Temporal lobe (tissue), 2 donors: ENCODE data around the gene MRPL57. TPM values are rescaled to one million over a fixed set of nuclear protein-coding genes. Genes with fewer than 3 reads are reported as not detected.

ENCODE experiments used
- small RNA-seq: library from RNA; depleted of rRNA; stranded (forward); fragments of <200 nt; gene quantifications from one replicate; pipeline ENCODE3, GENCODE V24; 2014; ENCODE audit warnings: low replicate concordance
- total RNA-seq: library from RNA; depleted of rRNA; stranded (reverse); fragments of >200 nt; gene quantifications from one replicate; pipeline ENCODE4 v1.2.3, GENCODE V29; 2014

Gene MRPL57
- total RNA-seq, 1 donor from 2014 or later, result 12.3 TPM

Small RNAs within 50 kb of the gene (small RNA-seq; reads per million reads assigned to genes)
- not detected for gene AL158032.1
- 0.72 reads per million, percentile 65 among the genes with 10 or more reads in this experiment for gene RF00086

Other genes with a start within 250 kb of the MRPL57 start
- 2.0 TPM for gene LATS2, start 115.1 kb upstream of the MRPL57 start, total RNA-seq
- gene SAP18, start 36.5 kb upstream of the MRPL57 start, total RNA-seq, result 30.2 TPM
- 6.1 TPM for gene SKA3, start 106 bp upstream of the MRPL57 start, total RNA-seq